Peyer's patch (tissue), 4 donors: ENCODE results near the gene GPR132. TPM values are rescaled to one million over a fixed set of nuclear protein-coding genes. Genes with fewer than 3 reads are reported as not detected.

ENCODE experiments used
- DNase-seq, 3 donors: peaks; one replicate each; pipeline ENCODE4 v3.0.0-alpha.2; 2017 to 2019
- H3K27ac ChIP-seq, 4 donors: fragments of 200-600 bp; sonication (generic); one replicate each; pipeline ENCODE4 v1.5.1; 2016 to 2019
- H3K27me3 ChIP-seq, 2 donors: fragments of 200-600 bp; sonication (generic); one replicate each; pipeline ENCODE4 v1.5.1; 2019
- H3K36me3 ChIP-seq, 3 donors: fragments of 200-600 bp; sonication (generic); one replicate each; pipeline ENCODE4 v1.5.1; 2016 to 2019
- H3K4me1 ChIP-seq, 4 donors: fragments of 200-600 bp; sonication (generic); one replicate each; pipeline ENCODE4 v1.5.1; 2016 to 2019
- H3K4me3 ChIP-seq, 4 donors: fragments of 200-600 bp; sonication (generic); 1 replicate in 3 of 4; 2 replicates in 1 of 4; pipeline ENCODE4 v1.5.1; 2016 to 2019; ENCODE audit warnings: mild to moderate bottlenecking in 1 of 4
- H3K9me3 ChIP-seq, 4 donors: fragments of 200-600 bp; sonication (generic); one replicate each; pipeline ENCODE4 v1.5.1; 2016 to 2019; ENCODE audit warnings: mild to moderate bottlenecking in 1 of 4
- POLR2A ChIP-seq, 2 donors: fragments of 450-650 bp; IDR thresholded peaks; one replicate each; pipeline ENCODE4 v1.5.1; 2017; ENCODE audit warnings: antibody characterized with exemption in 2 of 2, mild to moderate bottlenecking in 2 of 2, moderate library complexity in 2 of 2
- total RNA-seq, 4 donors: library from RNA; depleted of rRNA; stranded (reverse); fragments of >200 nt; gene quantifications; one replicate each; pipeline ENCODE4 v1.1.0, GENCODE V29; 2016
- TF ChIP-seq, protein P1 (sequence below), 6 experiments: fragments of 450-650 bp in 4 of 6; fragments of 200-600 bp in 2 of 6; sonication (generic) in 1 of 6; IDR thresholded peaks; one replicate each; pipeline ENCODE4 v1.5.1; 2017 to 2019; ENCODE audit warnings: antibody characterized with exemption in 6 of 6, mild to moderate bottlenecking in 3 of 6, moderate library complexity in 1 of 6

The GPR132 gene
- total RNA-seq, 4 donors from 2014 or later = 1.5 to 29.7 (median 4.2) TPM

- no peaks in the 10 kb centered on the region for H3K9me3 ChIP-seq
- peak in 2 of 3 donors; percentile 46 for DNase-seq
- peak overlapping the region in 1 of 4 donors; percentile 100 for H3K27ac ChIP-seq
- H3K4me3 ChIP-seq = no peak overlapping the region
- H3K27me3 ChIP-seq = no peaks in the 10 kb centered on the region
- TF ChIP-seq POLR2A (IDR thresholded peaks at IDR 0.05) = no peak
- TF ChIP-seq, protein P1, sequence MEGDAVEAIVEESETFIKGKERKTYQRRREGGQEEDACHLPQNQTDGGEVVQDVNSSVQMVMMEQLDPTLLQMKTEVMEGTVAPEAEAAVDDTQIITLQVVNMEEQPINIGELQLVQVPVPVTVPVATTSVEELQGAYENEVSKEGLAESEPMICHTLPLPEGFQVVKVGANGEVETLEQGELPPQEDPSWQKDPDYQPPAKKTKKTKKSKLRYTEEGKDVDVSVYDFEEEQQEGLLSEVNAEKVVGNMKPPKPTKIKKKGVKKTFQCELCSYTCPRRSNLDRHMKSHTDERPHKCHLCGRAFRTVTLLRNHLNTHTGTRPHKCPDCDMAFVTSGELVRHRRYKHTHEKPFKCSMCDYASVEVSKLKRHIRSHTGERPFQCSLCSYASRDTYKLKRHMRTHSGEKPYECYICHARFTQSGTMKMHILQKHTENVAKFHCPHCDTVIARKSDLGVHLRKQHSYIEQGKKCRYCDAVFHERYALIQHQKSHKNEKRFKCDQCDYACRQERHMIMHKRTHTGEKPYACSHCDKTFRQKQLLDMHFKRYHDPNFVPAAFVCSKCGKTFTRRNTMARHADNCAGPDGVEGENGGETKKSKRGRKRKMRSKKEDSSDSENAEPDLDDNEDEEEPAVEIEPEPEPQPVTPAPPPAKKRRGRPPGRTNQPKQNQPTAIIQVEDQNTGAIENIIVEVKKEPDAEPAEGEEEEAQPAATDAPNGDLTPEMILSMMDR (IDR thresholded peaks at IDR 0.05) = no peak
- peaks cover 0 to 65% (median 16%) of the 10 kb centered on the region in 4 donors for H3K4me1 ChIP-seq
- H3K36me3 ChIP-seq = no peaks in the 10 kb centered on the region
Observed at GRCh38 chr14:105089746-105090492, 24.7 kb upstream of the GPR132 start.

DNA sequence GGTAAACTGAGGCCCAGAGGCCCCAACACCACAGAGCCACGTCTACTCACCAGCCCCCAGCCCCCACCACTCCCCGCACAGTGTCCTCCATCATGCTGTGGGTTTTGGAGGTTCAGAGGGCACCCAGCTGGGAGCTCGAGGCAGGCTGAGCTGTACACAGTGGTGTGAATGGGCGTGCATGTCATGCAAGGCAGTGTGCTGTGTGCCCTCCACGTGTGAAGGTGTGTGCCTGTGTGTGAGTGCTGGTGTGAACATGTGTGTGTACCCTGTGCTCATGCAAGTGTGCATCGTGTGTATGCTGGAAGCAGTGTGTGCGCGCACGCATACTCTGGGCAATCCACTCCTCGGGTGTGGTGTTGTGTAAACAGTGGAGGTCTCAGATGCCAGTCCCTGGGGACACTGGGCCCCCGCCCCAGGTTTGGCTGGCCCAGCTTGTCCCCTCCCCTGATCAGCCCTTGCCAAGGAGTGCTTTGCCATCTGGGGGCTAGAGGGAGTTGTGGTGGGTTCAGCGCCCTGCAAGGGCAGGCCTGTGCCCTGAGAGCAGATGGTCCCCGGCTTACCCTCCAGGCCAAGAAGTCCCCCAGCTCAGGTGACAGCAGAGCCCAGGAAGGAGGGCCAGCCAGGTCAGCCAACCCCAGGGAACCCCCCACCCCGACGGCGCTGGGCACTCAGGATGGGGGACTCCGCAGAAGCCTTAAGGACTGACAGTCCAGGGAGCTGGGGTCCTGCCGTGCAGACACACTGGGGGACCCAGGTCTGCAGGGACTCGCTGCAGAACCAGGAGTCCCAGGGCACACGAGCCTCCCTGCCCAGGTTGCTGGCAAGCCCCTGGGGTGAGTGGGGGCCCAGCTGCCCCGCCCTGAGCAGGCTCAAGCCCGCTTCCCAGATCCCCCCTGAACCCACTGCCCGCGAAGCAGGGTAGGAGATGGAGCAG is 23.8 kb upstream of the GPR132 start:
- peaks cover 0 to 60% (median 14%) of the 10 kb centered on the region in 4 donors for H3K4me1 ChIP-seq
- H3K9me3 ChIP-seq = no peaks in the 10 kb centered on the region
- H3K27ac ChIP-seq = peak overlapping the region in 2 of 4 donors; percentile 55 to 78
- TF ChIP-seq, protein P1 (IDR thresholded peaks at IDR 0.05) = no peak
- TF ChIP-seq POLR2A (IDR thresholded peaks at IDR 0.05) = no peak
- no peaks in the 10 kb centered on the region for H3K36me3 ChIP-seq
- DNase-seq = peak; percentile 12 to 54 (median 47)
- no peaks in the 10 kb centered on the region for H3K27me3 ChIP-seq
- H3K4me3 ChIP-seq = no peak overlapping the region

- DNase-seq = peak; percentile 15 to 55 (median 52)
- peak overlapping the region in 3 of 4 donors; percentile 55 to 78 (median 74) for H3K27ac ChIP-seq
Observed at GRCh38 chr14:105087963-105088811, 23.0 kb upstream of the GPR132 start.

DNA sequence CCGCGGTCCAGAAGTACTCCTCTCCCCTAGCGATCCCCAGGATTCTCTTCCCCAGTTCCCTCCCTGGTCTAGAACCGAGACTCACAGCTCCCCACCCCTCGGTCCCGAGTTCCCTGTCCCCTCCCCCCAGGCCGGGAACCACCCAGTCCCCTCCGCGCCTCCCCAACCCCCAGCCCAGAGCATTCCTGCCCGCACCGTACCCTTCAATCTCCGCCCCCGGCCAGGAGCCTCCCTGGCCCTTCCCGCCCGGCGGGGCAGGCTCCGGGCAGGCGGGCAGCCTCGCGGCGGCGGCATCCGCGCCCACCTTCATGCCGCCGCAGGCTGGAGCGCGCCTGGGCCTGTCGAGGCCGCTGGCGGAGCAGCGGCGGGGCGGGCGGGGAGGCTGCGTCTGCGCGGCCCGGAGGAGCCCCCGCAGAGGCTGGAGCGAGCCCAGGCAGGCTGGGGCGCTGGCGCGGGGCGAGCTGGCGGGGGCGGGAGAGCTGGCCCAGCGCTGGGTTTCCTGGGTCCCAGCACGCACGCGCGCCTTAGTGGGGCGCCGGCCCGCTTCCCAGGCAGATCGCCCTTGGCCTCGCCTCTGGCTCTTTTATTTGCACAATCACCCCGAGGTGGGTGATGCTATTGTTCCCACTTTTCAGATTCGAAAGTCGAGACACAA is 22.2 kb upstream of the GPR132 start:
- no peaks in the 10 kb centered on the region for H3K9me3 ChIP-seq
- H3K36me3 ChIP-seq = no peaks in the 10 kb centered on the region
- TF ChIP-seq, protein P1 (IDR thresholded peaks at IDR 0.05) = no peak
- no peak for TF ChIP-seq POLR2A (IDR thresholded peaks at IDR 0.05)
- peak; percentile 37 to 58 (median 55) for DNase-seq
- no peaks in the 10 kb centered on the region for H3K27me3 ChIP-seq
- H3K4me1 ChIP-seq = peaks cover 0 to 49% (median 10%) of the 10 kb centered on the region in 4 donors
- peak overlapping the region; percentile 30 to 60 (median 52) for H3K4me3 ChIP-seq
- H3K27ac ChIP-seq = peak overlapping the region in 3 of 4 donors; percentile 55 to 78 (median 74)

More at GRCh38 chr14:105087963-105088811, 23.0 kb upstream of the GPR132 start:
- Histone ChIP-seq H3K4me3 (peak overlapping the region; percentile 30 to 60 (median 52)), H3K27me3 (no peaks in the 10 kb centered on the region), H3K36me3 (no peaks in the 10 kb centered on the region), H3K9me3 (no peaks in the 10 kb centered on the region), H3K4me1 (peaks cover 0 to 55% (median 10%) of the 10 kb centered on the region in 4 donors)
- TF ChIP-seq POLR2A (IDR thresholded peaks at IDR 0.05) = no peak
- TF ChIP-seq, protein P1 (IDR thresholded peaks at IDR 0.05) = no peak
